Pancreas (tissue), 10 donors: ENCODE results near the gene PASK. TPM values are rescaled to one million over a fixed set of nuclear protein-coding genes. Genes with fewer than 3 reads are reported as not detected.
"Not testable (repeated sequence)": the region's sequence is repeated elsewhere in the genome, so short reads cannot be mapped to it uniquely, and the experiment has no call there.

Experiments
- ATAC-seq, 4 donors: fragments of 200-7000 bp; cut with Tn5 transposase; one replicate each; pipeline versions ENCODE4 v1.8.0 to v1.9.1; 2020; ENCODE audit warnings: mild to moderate bottlenecking in 4 of 4, moderate library complexity in 4 of 4
- DNase-seq, 6 donors: peaks; one replicate each; pipeline ENCODE4 v3.0.0-alpha.2; 2020
- FAIRE-seq: peaks from 2 replicates; lab custom pipeline; 2012; peaks lifted over from hg19 to GRCh38; lab: Jason Lieb, UNC
- H3K27ac ChIP-seq, 4 donors: fragments of 200-600 bp; sonication (generic); 1 replicate in 3 of 4; 2 replicates in 1 of 4; pipeline versions ENCODE4 v1.5.0 to v1.8.0; 2020
- H3K27me3 ChIP-seq, 4 donors: fragments of 200-600 bp; one replicate each; pipeline ENCODE4 v1.8.0; 2021
- H3K36me3 ChIP-seq, 3 donors: fragments of 200-600 bp; sonication (generic) in 1 of 3; one replicate each; pipeline versions ENCODE4 v1.5.0 to v1.8.0; 2020 to 2021
- H3K4me1 ChIP-seq, 3 donors: fragments of 200-600 bp; one replicate each; pipeline ENCODE4 v1.8.0; 2021
- H3K4me3 ChIP-seq, 4 donors: fragments of 200-600 bp; sonication (generic) in 2 of 4; one replicate each; pipeline versions ENCODE4 v1.5.0 to v1.8.0; 2020 to 2021
- H3K9me3 ChIP-seq, 4 donors: fragments of 200-600 bp; one replicate each; pipeline ENCODE4 v1.8.0; 2021
- CTCF ChIP-seq, 4 donors: fragments of 200-600 bp; sonication (generic) in 3 of 4; IDR thresholded peaks; one replicate each; pipeline versions ENCODE4 v1.5.0 to v1.8.0; 2021; ENCODE audit warnings: antibody characterized with exemption in 4 of 4
- WGBS, 2 donors: extraction: QIAGEN DNeasy Blood & Tissue Kit; methylation state at CpG; one replicate each; pipeline ENCODE4 v1.1.7; 2013; 5-methylcytosine and 5-hydroxymethylcytosine counted together
- intact Hi-C, 3 donors: fragments of 100-400 bp; cut with DNase I; formaldehyde crosslinking; loops; one replicate each; pipeline versions ENCODE4 v1.11.1 to v1.14.2; 2022
- polyA plus RNA-seq, 2 donors: library from polyadenylated mRNA; stranded (reverse); fragments of 200-250 nt; gene quantifications; one replicate each; pipeline ENCODE4 v1.2.3, GENCODE V29; 2013
- total RNA-seq, 6 donors: library from RNA; stranded (reverse); fragmentation: NEBNext Ultra II Directional in 4 of 6; extraction: Animal tissue kit (Norgen Biotek cat#: 25700) in 4 of 6; gene quantifications; one replicate each; pipeline versions ENCODE4 v1.2.1 to v1.2.4, GENCODE V29; 2021 to 2023
- donor health status: healthy with polysubstance abuse.
- donor health status: DM: no; HTN: no; CAD: no; lungs with moderate emphysema.
- donor health status: DM: no; HTN: no; CAD: no.
- donor health status: control.
- donor health status: control.
- donor health status: Bipolar disorder and iron deficiency.
- donor health status: DM: yes; HTN: yes; CAD: no.
- donor health status: DM: no; HTN: no; CAD: no.
- donor health status: DM: no; HTN: no; CAD: no.
- donor health status: DM: yes; HTN: yes; CAD: no.

The PASK gene
- 10 to 100 TPM in 2 of 6 donors, 1 to 10 TPM in 4; 3.7 to 12.3 (median 8.9) TPM for total RNA-seq
- polyA plus RNA-seq, result 10 to 100 TPM in 1 of 2 donors, 1 to 10 TPM in 1; 9.0 to 14.5 TPM

GRCh38 chr2:241148891-241149674 is at the start of gene PASK:
Gene PASK, minus strand, starts transcription at chr2:241149472. Its CDS starts 6,440 bp downstream, at chr2:241143032.
- FAIRE-seq, result no peak
- H3K4me1 ChIP-seq, result peaks cover 0 to 14% (median 12%) of the 10 kb centered on the region in 3 donors
- TF ChIP-seq CTCF (IDR thresholded peaks at IDR 0.05), result no peak
- intact Hi-C loops, result no loop called here
- H3K9me3 ChIP-seq, result no peaks in the 10 kb centered on the region
- peak within 1 kb of the TSS; percentile 80 to 97 (median 94) for H3K4me3 ChIP-seq
- peak; percentile 89 to 98 (median 96) for DNase-seq
- peak within 1 kb of the TSS; percentile 46 to 72 (median 62) for H3K27ac ChIP-seq
- ATAC-seq, result peak; percentile 91 to 97 (median 93)
- H3K36me3 ChIP-seq, result no peaks in the 10 kb centered on the region
- WGBS, 2 donors, result 0% methylated on average over 74 to 88 of the region's 88 CpGs
- no peaks in the 10 kb centered on the region for H3K27me3 ChIP-seq

- no peak for FAIRE-seq
- H3K27me3 ChIP-seq, result no peaks in the 10 kb centered on the region
- DNase-seq, result peak in 1 of 6 donors; percentile 7
- H3K27ac ChIP-seq, result no peak overlapping the region
- no peaks in the 10 kb centered on the region for H3K9me3 ChIP-seq
- H3K4me3 ChIP-seq, result no peak overlapping the region
- no peak for ATAC-seq
- no peaks in the 10 kb centered on the region for H3K4me1 ChIP-seq
- intact Hi-C loops, result no loop called here
- no peaks in the 10 kb centered on the region for H3K36me3 ChIP-seq
- TF ChIP-seq CTCF (IDR thresholded peaks at IDR 0.05), result no peak
- WGBS, 2 donors, result 66 to 67% methylated on average over 27 of the region's 27 CpGs
Observed at GRCh38 chr2:241198381-241199279, 49.4 kb upstream of the PASK start.

GRCh38 chr2:241197947-241198346 is 48.7 kb upstream of the PASK start:
- DNase-seq (peak in 2 of 6 donors; percentile 7 to 10), FAIRE-seq (no peak), ATAC-seq (no peak)
- H3K4me1 ChIP-seq, result no peaks in the 10 kb centered on the region
- H3K27me3 ChIP-seq, result no peaks in the 10 kb centered on the region
- intact Hi-C loops, result no loop called here
- no peaks in the 10 kb centered on the region for H3K9me3 ChIP-seq
- 77 to 79% methylated on average over 6 of the region's 6 CpGs for WGBS, 2 donors
- H3K36me3 ChIP-seq, result no peaks in the 10 kb centered on the region
- TF ChIP-seq CTCF (IDR thresholded peaks at IDR 0.05), result no peak
- no peak overlapping the region for H3K27ac ChIP-seq
- no peak overlapping the region for H3K4me3 ChIP-seq

DNA sequence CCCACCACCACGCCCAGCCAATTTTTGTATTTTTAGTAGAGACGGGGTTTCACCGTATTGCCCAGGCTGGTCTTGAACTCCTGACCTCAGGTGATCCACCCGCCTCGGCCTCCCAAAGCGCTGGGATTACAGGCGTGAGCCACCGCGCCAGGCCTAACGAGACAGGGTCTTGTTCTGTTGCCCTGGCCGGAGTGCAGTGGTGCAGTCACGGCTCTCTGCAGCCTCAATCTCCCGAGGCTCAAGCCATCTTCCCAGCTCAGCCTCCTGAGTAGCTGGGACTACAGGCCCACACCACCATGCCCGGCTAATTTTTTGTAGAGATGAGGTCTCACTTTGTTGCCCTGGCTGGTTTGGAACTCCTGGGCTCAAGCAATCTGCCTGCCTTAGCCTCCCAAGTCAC is 48.0 kb upstream of the PASK start:
- H3K27me3 ChIP-seq, H3K9me3 ChIP-seq, H3K4me3 ChIP-seq, FAIRE-seq, intact Hi-C loops, ATAC-seq, H3K4me1 ChIP-seq, DNase-seq, H3K27ac ChIP-seq, H3K36me3 ChIP-seq: not testable (repeated sequence)
- WGBS, 2 donors, result 96 to 98% methylated on average over 14 of the region's 14 CpGs

- Histone ChIP-seq H3K4me3 (no peak overlapping the region), H3K4me1 (no peaks in the 10 kb centered on the region), H3K27ac (no peak overlapping the region), H3K36me3 (no peaks in the 10 kb centered on the region), H3K9me3 (no peaks in the 10 kb centered on the region), H3K27me3 (no peaks in the 10 kb centered on the region)
- intact Hi-C loops, result no loop called here
- no peak for FAIRE-seq
- no peak for TF ChIP-seq CTCF (IDR thresholded peaks at IDR 0.05)
- DNase-seq, result no peak
- 78 to 79% methylated on average over 18 of the region's 18 CpGs for WGBS, 2 donors
- no peak for ATAC-seq
Observed at GRCh38 chr2:241195506-241196130, 46.3 kb upstream of the PASK start.
